Measurements from ENCODE around the gene PPM1E. TPM values are rescaled to one million over a fixed set of nuclear protein-coding genes. Genes with fewer than 3 reads are reported as not detected.

The PPM1E gene
- total and polyA plus RNA-seq, 2 of the 4 experiments (the other 2 are of a cell fraction), result under 0.01 to 0.05 TPM

DNA sequence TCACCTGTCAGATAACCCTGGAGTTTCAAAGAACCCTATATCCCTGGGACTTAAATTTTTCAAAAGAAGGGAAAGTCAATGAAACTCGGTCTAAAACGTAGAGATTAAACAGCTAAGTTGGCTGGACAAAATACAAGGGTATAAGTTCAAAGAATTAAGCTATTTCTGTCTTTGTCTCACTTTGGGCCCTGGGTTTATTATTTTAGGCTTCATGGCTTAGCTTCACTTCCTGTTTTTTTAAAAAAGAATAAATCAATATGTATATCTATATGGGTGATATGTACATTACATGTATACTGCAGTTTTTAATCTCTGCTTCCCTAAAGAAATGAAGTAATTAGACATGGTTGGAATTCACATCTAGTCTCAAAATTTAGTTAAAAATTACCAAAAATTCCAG lies 218.7 kb downstream of the PPM1E start:
- Histone ChIP-seq H3K9me1 (ENCODE audit: insufficient read depth, low read length) (peaks cover 1% of the 10 kb centered on the region; the same call in 1 of the 2 replicates), H3K14ac (replicated peaks; ENCODE audit: low read depth, low read length) (no peak overlapping the region), H3K36me3 (ENCODE audit: control insufficient read depth, insufficient read depth, low read length) (no peaks in the 10 kb centered on the region), H3K27me3 (ENCODE audit: control insufficient read depth, insufficient read depth, low read length) (no peaks in the 10 kb centered on the region), H2BK15ac (ENCODE audit: low read depth, low read length) (no peak overlapping the region), H3K4ac (ENCODE audit: low read depth, low read length) (no peak overlapping the region), H2AK9ac (replicated peaks; ENCODE audit: low read depth, low read length, poor library complexity) (no peak overlapping the region), H2AFZ (replicated peaks; ENCODE audit: low read length, poor library complexity) (no peak overlapping the region), H2BK5ac (ENCODE audit: low read depth, low read length, poor library complexity, severe bottlenecking) (no peak overlapping the region), H3K79me1 (ENCODE audit: low read depth in 1 of 2, low read length in 2 of 2) (no peaks in the 10 kb centered on the region), H3K9ac (ENCODE audit: low read depth, low read length) (no peak overlapping the region), H3K56ac (ENCODE audit: extremely low read depth, insufficient read depth, low read length) (no peak overlapping the region), H2AK5ac (ENCODE audit: low read depth, low read length) (no peak overlapping the region), H3K4me3 (ENCODE audit: insufficient read depth, low read depth, low read length) (no peak overlapping the region), H3K23ac (ENCODE audit: low read depth, low read length) (no peak overlapping the region), H3K4me2 (ENCODE audit: low read depth, low read length) (no peak overlapping the region), H4K5ac (ENCODE audit: low read depth, low read length) (no peak overlapping the region), H2BK120ac (ENCODE audit: low read depth, low read length) (no peak overlapping the region), H4K8ac (ENCODE audit: low read depth in 2 of 2, low read length in 2 of 2) (no peak overlapping the region), H4K20me1 (ENCODE audit: insufficient read depth, low read length) (no peaks in the 10 kb centered on the region), H3K4me1 (ENCODE audit: control insufficient read depth, insufficient read depth, low read length) (peaks cover 2% of the 10 kb centered on the region), H3K18ac (ENCODE audit: low read depth, low read length) (no peak overlapping the region), H2BK20ac (ENCODE audit: low read depth, low read length) (no peak overlapping the region), H4K91ac (ENCODE audit: insufficient read depth, low read depth, low read length) (no peak overlapping the region), H3K27ac (ENCODE audit: insufficient read depth, low read length) (no peak overlapping the region), H3K9me3 (ENCODE audit: control insufficient read depth, insufficient read depth, low read length) (no peaks in the 10 kb centered on the region)
- ChIA-PET CTCF (no interaction called here), POLR2A (ENCODE audit: unreplicated experiment) (no interaction called here)
- ATAC-seq (ENCODE audit: low read depth), result no peak
- TF ChIP-seq FOS (IDR thresholded peaks at IDR 0.05; ENCODE audit: low read depth, low read length) (no peak), RFX5 (IDR thresholded peaks at IDR 0.05; ENCODE audit: low read depth, low read length) (no peak), RCOR1 (IDR thresholded peaks at IDR 0.05; ENCODE audit: insufficient replicate concordance, low read length) (no peak), SMC3 (IDR thresholded peaks at IDR 0.05; ENCODE audit: low read depth, low read length) (no peak)
- TF ChIP-seq, protein P1, sequence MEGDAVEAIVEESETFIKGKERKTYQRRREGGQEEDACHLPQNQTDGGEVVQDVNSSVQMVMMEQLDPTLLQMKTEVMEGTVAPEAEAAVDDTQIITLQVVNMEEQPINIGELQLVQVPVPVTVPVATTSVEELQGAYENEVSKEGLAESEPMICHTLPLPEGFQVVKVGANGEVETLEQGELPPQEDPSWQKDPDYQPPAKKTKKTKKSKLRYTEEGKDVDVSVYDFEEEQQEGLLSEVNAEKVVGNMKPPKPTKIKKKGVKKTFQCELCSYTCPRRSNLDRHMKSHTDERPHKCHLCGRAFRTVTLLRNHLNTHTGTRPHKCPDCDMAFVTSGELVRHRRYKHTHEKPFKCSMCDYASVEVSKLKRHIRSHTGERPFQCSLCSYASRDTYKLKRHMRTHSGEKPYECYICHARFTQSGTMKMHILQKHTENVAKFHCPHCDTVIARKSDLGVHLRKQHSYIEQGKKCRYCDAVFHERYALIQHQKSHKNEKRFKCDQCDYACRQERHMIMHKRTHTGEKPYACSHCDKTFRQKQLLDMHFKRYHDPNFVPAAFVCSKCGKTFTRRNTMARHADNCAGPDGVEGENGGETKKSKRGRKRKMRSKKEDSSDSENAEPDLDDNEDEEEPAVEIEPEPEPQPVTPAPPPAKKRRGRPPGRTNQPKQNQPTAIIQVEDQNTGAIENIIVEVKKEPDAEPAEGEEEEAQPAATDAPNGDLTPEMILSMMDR (conservative IDR thresholded peaks at IDR 0.05; ENCODE audit: low read depth, low read length), result no peak
- intact Hi-C loops (cut with micrococcal nuclease), result no loop called here
- no peak for DNase-seq
- BruUV-seq (replicated peaks), result no TSS peak
- in situ Hi-C loops (cut with MboI; ENCODE audit: low sequenced_read_pairs), result no loop called here
- dilution Hi-C loops (cut with HindIII; ENCODE audit: low sequenced_read_pairs, unreplicated experiment), result no loop called here
- 80% methylated on average over 2 of the region's 2 CpGs; no CpG with 5 or more reads in 1 of the 2 experiments for WGBS, 2 experiments (ENCODE audit: extremely low coverage in 2 of 2, insufficient read length in 1 of 2)

Measured in IMR-90 (cell line).